HG03175 (cell line): Measurements from ENCODE around the gene RPS29.
A peak's percentile ranks its signal among the peaks of the same experiment; 100 is the strongest.
"Not testable (repeated sequence)": the region's sequence is repeated elsewhere in the genome, so short reads cannot be mapped to it uniquely, and the experiment has no call there.

ENCODE experiments used
- ATAC-seq: cut with Tn5 transposase; IDR thresholded peaks from one replicate; pipeline ENCODE4 v1.9.1; 2021; ENCODE audit warnings: mild to moderate bottlenecking, moderate library complexity; ENCODE audit not compliant: unreplicated experiment

The RPS29 gene

DNA sequence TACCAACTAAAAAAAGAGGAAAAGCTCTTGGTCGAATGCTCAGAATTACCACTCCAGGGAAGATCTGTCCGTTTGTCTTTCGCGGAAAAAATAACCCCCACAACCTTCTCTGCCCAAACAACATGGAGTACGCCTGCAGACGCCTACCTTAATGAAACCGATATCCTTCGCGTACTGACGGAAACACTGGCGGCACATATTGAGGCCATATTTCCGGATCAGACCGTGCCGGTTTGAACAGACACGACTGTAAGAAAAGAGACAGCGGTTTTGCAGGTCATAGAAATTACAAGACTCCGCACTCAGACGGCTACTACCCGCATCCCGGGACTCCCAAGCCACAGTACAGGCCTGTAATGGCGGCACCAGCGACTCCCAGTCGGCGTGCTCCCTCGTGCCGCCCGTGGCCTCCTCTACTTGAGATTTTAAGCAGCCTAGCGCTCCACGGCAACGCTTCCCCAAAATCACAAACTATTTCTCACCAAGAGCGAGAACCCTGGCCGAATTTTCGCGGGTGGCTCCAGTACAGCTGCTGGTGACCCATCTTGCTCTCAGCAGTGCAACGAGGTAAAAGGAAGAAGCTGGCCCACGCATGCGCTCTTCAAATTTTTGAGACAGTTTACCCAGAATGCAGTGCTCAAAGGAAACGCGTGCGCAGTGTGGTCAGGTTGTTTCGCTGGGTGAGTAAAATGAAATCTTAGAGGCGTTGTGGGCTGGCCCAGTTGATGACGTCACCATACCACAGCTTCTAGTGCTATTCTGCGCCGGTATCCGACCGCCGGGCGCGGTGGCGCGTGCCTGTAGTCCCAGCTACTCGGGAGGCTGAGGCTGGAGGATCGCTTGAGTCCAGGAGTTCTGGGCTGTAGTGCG lies at the start of gene RPS29:
TSS of gene RPS29 (minus strand) at position 578 of the 870 bp plus-strand sequence. CDS start at position 544, 34 bp downstream.
- peak; percentile 91 for ATAC-seq

DNA sequence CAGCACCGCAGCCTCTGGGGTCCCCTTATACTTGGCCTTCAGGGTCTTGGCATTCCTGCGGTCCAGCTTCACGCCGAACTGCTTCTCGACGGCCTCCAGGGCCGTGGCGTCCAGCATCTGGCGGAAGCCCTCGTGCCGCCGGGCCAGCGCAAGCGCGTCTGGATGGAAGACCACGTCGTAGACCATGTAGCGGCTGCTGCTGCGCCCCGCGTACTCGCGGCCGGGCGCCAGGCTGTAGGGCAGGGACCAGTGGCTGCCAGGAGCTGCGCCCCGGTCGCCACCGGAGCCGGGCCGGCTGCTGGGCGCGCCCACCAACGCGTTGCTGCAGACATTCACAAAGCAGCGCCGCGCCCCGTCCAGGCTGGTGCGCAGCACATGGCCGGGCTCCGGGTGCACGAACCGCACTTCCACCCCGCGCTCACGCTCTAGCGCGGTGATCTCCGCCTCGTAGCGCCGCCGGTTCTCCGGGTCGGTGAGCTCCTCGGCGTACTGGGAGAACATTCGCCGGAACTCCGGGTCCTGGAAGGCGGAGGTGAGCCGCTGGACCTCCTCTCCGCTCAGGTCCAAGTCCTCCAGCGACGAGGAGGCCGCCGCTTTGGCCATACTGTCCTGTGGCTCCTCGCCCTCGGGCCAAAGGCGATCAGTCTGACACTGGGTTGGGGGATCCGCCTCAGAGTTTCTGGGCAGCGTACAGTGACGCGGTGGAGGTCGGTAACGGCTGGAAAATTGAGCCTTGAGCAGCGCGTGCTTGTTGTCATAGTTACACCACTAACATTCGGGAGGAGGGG lies 48.6 kb upstream of the RPS29 start, which contains the start of gene DNAAF2:
TSS of gene DNAAF2 (minus strand) at position 698 of the 788 bp plus-strand sequence. CDS start at position 603, 95 bp downstream.
- peak; percentile 35 for ATAC-seq

DNA sequence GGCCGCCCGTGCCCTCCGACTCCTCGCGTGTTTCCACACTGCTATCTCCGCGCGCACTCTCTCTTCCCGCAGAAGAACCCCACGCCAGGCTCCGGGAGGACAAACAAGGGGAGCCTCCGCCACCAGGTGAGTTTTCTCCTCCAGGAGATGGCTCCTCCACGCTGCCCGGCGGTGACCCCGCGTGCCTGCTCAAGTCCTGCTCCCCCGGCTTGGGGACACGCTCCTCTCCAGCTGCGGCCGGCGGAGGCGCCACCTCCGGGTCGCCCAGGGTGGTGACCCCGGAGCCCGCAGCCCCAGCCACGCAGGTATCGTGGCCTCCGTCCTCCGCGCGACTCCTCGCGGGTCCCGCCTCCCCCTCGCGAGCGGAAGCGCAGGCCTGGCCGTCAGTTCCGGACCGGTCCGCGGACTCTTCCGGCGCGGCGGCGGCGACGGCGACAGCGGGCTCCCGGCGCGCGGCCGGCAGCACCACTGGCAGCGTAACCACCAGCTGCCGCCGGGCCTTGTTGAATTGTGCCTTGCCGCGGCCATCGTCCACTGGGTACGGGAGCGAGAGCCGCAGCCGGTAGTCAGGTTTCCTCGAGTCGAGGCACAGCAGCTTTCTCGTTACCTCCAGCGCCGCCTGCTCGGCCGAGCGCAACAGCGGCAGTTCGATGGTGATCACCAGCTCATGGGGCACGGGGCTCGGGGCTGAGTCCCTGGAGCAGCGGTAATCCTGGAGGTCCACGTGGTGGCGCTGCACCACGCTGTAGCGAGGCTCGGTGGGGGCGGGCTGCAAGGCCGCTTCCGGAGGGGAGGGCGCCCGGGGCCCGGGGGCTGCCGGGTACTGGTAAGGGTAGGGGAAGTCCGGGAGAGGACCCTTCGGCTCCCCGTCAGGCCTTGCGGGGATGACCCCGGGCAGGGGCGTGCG lies 47.7 kb upstream of the RPS29 start:
- ATAC-seq, result peak; percentile 79

DNA sequence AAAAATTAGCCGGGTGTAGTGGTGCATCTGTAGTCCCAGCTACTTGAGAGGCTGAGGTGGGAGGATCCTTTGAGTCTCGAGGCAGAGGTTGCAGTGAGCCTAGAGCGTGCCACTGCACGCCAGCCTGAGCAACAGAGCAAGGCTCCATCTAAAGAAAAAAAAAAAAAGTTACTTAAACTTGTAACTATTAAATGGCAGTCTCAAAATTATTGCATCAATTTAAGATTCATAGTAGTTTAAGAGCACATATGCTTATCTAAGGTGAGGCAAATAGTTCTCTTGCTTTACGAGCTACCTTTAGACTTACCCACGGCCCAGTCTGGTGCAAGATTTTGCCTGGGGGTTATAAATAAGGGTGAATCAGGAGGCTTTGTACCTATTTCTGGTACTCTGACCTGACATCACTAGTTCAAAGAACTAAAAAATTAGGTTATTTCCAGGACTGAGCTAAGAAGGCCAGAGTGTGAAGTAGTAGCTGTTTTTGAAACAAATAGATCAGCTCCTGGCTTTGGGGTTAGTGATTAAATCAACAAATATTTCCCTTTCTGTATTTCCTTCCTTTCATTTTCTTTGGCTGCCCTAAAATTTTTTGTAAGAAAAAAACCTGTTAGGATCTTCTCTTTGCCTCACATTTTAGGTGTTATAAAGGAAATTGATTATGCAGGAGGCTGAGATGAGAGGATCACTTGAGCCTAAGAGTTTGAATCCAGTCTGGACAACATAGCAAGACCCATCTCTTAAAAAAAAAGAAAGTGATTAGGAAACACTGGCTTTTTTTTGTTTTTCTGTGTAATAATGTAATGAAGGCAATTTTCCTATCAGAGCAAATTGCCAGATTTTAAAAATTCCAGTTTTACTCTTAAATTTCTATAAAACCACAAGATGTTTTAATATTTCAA lies 38.0 kb upstream of the RPS29 start:
- ATAC-seq, result no peak

DNA sequence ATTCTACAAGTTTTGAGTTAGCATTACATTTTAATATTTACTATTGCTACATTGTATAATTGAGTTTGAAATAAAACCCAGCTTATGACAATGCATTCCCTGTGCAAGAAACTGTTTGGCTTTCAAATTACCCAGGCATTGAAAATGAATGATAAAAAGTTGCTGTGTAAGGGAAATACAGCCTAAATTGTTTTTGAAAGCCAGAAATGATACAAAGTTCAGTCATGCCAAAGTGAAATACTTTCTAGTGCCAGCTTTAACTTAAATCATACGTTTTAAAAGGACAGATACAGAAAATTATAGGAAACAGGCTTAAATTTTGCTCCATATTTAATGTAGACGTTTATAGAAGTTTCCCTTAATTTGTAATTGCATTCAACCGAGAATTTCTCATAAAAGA lies 37.2 kb upstream of the RPS29 start:
- no peak for ATAC-seq

DNA sequence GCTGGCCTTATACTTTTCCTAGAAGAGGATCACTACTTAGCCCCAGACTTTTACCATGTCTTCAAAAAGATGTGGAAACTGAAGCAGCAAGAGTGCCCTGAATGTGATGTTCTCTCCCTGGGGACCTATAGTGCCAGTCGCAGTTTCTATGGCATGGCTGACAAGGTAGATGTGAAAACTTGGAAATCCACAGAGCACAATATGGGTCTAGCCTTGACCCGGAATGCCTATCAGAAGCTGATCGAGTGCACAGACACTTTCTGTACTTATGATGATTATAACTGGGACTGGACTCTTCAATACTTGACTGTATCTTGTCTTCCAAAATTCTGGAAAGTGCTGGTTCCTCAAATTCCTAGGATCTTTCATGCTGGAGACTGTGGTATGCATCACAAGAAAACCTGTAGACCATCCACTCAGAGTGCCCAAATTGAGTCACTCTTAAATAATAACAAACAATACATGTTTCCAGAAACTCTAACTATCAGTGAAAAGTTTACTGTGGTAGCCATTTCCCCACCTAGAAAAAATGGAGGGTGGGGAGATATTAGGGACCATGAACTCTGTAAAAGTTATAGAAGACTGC lies 35.9 kb upstream of the RPS29 start:
- no peak for ATAC-seq

DNA sequence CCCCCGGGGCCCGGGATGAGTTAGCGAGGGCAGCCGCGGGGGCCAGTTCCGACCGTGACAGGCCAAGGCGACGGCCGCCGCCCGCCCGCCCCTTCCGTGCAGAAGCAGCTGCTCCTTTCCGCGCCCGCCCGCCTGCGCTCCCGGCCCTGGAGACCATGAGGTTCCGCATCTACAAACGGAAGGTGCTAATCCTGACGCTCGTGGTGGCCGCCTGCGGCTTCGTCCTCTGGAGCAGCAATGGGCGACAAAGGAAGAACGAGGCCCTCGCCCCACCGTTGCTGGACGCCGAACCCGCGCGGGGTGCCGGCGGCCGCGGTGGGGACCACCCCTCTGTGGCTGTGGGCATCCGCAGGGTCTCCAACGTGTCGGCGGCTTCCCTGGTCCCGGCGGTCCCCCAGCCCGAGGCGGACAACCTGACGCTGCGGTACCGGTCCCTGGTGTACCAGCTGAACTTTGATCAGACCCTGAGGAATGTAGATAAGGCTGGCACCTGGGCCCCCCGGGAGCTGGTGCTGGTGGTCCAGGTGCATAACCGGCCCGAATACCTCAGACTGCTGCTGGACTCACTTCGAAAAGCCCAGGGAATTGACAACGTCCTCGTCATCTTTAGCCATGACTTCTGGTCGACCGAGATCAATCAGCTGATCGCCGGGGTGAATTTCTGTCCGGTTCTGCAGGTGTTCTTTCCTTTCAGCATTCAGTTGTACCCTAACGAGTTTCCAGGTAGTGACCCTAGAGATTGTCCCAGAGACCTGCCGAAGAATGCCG lies 35.1 kb upstream of the RPS29 start:
- peak; percentile 36 for ATAC-seq

DNA sequence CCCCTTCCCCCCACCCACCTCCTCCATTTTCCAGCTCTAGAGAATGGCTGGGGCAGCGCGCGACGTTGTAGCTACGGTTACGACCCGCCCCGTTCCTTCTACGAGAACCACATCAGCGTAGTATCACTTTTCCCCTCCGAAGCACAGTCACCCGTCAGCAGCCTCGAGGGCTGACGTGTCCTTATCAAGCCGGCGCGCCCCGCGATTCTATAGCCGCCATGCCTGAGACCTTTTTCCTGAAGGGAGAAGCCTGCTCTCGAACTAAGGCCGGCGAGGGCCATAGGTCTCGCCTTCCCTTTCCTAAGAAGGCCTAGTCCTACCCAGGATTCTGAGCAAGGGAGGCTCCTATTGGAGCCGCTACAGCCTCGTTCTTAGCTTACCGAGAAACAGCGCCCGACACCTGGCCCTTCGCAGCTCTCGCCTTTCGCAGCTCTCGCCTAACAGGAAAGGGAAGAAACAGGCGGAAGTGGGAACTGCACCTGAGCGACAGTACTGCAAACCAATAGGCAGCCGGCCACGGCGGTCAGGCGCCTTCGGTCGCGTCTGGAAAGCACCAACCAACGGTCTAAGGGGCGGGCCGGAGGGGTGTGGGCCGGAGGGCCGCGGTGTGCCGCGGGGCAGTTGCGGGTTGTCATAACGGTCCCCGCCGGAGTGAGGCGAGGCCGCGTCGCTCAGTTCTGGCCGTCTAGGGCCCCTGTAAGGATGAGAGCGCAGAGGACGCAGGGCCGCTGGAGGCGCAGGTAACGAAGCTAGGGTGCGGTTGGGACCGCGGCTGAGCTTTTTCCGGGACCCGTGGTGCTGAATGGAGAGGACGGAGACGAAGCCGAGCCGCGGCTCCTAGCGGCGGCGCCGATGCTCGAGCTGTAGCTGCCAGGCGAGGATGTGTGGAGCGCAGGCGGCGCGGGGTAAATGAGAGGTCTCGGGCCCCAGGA lies 34.3 kb upstream of the RPS29 start, which contains the start of the genes MGAT2 and RPL36AL:
TSS of gene MGAT2 (plus strand) at position 618 of the 932 bp plus-strand sequence. CDS start 470 bp downstream, outside the sequence.
TSS of gene RPL36AL (minus strand) at position 445 of the 932 bp plus-strand sequence. CDS start 1,522 bp downstream, outside the sequence.
- peak; percentile 96 for ATAC-seq

DNA sequence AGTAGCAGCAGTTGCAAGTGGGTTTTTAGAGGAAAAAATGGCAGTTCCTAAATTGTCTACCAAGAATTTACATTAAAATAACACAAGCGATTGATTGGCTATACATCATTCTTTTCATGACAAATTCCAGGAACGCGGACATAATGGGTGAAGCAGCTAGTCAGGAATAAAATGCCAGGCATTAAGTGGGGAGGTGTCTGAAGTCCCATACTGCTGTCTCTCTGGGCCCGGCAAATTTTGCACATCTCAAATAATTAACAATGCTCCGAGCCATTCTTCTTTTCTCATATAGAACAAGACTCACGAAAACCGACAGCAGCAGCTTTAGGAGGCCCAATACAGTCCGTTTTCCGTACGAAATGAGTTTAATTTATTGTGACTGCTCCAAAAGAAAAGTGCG lies 33.5 kb upstream of the RPS29 start:
- no peak for ATAC-seq

DNA sequence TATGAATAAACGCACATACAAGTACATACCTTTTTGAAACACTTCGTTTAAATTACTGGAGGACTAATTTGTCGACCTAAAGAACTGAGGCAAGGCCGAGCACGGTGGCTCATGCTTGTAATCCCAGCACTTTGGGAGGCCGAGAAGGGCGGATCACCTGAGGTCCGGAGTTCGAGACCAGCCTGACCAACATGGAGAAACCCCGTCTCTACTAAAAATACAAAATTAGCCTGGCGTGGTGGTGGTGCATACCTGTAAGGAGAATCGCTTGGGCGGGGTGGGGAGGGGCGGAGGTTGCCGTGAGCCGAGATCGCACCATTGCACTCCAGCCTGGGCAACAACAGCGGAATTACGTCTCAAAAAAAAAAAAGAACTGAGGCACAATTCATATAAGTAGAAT lies 33.1 kb upstream of the RPS29 start:
- ATAC-seq, result not testable (repeated sequence)

DNA sequence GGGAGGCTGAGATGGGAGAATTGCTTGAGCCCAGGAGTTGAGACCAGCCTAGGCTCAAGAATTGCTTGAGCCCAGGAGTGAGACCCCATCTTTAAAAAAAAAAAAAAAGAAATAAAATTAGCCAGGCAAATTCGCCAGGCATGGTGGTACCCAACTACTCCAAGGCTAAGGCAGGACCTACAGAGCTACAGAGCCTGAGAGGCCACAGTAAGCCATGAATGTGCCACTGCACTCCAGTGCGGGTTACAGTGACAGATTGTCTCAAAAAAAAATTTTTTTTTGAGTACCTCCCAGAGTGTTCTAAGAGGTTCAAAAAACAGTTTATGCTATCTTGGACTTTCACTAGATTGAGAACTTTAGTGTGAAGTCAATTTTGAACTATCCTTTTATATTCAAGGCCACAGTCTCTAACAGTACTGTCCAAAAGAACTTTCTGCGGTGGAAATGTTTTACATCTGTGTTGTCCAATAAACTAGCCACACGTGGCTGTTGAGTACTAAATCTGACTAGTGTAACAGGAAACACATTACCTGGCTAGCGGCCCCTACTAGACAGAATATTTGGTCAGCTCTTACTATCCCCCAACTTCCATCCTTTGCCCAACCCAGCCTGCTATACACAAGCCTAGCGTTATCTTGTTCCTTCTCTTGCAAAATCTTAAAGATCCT lies 31.8 kb upstream of the RPS29 start:
- no peak for ATAC-seq

DNA sequence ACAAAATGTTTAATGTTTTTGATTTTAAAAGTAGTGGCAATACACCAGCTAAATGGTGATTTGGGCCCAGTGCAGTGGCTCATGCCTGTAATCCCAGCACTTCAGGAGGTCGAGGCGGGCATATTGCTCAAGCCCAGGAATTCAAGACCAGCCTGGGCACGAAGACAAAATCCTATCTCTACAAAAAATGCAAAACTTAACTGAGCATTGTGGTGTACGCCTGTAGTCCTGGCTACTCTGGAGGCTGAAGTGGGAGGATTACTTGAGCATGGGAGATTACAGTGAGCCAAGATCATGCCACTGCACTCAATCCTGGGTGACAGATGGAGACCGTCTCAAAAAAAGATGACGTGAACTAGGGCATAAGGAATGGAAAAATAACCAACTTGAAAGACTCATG lies 29.6 kb upstream of the RPS29 start:
- ATAC-seq, result no peak

DNA sequence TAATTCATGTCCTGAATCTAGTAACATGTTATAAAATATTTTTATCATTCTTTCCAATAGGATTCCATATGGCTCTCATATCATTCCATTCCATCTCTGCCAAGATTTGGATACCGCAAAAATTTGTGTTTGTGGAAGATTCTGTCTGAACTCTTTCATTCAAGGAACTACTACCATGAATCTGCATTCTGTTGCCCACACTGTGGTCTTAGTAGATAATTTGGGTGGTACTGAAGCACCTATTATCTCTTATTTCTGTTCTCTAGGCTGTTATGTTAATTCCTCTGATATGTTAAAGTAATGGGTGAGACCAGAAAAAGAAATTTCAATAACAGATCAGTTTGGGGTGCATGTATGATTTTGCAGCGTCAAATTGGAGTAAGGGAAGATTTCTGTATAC lies 28.0 kb upstream of the RPS29 start:
- ATAC-seq, result no peak

DNA sequence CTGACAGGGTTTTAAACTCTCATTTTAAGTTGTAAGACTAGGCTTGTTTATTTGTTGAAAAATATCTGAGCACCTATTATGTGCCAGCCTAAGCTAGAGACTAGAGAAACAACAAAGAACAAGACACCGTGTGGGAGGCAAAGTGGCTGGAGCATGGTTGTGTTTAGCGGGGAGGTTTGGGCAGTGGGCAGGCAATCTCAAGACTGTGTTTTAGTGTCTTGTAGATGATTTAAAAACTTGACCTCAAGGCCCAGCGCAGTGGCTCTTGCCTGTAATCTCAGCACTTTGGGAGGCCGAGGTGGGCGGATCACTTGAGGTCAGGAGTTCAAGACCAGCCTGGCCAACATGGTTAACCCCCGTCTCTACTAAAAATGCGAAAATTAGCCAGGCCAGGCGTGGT lies 26.5 kb upstream of the RPS29 start:
- ATAC-seq, result no peak

DNA sequence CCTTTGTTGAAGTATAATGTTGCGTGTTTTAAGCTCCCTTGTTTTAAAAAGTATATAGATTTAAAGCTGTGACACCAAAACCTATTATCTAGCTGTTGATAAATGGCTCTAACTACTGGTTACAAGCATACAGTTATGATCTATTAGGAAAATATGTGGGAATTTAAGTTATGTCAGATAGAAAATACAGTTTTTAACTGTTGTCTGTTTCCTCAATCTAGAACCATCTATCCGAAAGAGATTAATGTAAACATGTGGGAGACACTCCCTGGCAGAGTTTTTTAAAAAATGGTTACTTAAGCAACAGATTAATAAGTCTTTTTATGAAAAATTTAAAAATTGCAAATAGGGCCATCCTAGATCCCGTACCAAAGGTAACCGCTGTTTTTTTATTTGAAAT lies 26.1 kb upstream of the RPS29 start:
- ATAC-seq, result no peak

DNA sequence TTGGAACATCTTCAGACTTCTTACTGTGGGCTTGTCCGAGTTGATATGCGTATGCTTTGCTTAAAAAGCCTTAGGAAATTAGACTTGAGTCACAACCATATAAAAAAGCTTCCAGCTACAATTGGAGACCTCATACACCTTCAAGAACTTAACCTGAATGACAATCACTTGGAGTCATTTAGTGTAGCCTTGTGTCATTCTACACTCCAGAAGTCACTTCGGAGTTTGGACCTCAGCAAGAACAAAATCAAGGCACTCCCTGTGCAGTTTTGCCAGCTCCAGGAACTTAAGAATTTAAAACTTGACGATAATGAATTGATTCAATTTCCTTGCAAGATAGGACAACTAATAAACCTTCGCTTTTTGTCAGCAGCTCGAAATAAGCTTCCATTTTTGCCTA lies 21.4 kb upstream of the RPS29 start:
- ATAC-seq, result no peak
